ENCODE measurements around the gene SELENON.

The SELENON gene

GRCh38 chr1:25813071-25813733, 13.2 kb downstream of the SELENON start:
- TF ChIP-seq CTCF (IDR thresholded peaks at IDR 0.05; ENCODE audit: borderline replicate concordance, control extremely low read depth, extremely low read depth, insufficient read depth, missing control alignments) = no peak
- DNase-seq (ENCODE audit: low spot score) = no peak
- in situ Hi-C loops (cut with MboI; ENCODE audit: low sequenced_read_pairs, unreplicated experiment) = loop anchor here (25.0 kb wide), 1 partner anchor 401 kb away; the partner anchor contains the start of gene RHCE

GRCh38 chr1:25813734-25814471, 13.9 kb downstream of the SELENON start:
- TF ChIP-seq CTCF (IDR thresholded peaks at IDR 0.05; ENCODE audit: borderline replicate concordance, control extremely low read depth, extremely low read depth, insufficient read depth, missing control alignments) = peak; percentile 13
- in situ Hi-C loops (cut with MboI; ENCODE audit: low sequenced_read_pairs, unreplicated experiment) = loop anchor here (25.0 kb wide), 1 partner anchor 402 kb away; the partner anchor contains the start of gene RHCE
- no peak for DNase-seq (ENCODE audit: low spot score)

DNA sequence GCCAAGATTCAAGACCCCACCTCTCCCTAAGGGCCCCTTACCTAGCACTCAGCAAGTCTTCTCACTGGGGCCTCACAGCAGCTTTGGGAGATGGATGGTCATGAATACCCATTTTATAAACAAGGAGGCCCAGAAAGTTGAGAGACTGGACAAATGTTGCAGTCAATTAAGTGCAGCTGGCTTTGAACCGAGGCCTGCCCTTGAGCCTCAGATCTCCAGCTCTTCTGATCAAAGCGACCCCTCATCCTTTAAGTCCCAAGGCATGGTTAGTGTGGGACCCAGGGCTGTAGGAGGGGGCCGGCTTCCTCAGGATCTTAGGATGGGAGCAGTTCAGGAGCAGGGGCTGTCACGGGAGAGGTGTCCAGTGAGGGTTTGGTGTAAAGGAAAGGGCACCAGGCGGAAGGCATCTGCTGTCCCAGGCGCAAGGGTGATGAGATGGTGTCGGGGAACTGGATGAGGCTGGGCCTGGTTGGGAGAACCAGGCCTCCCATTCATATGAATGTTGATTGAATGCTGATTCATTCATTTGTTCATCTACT, 14.6 kb downstream of the SELENON start:
- in situ Hi-C loops (cut with MboI; ENCODE audit: low sequenced_read_pairs, unreplicated experiment) = loop anchor here (25.0 kb wide), 1 partner anchor 402 kb away; the partner anchor contains the start of gene RHCE
- TF ChIP-seq CTCF (IDR thresholded peaks at IDR 0.05; ENCODE audit: borderline replicate concordance, control extremely low read depth, extremely low read depth, insufficient read depth, missing control alignments) = no peak
- no peak for DNase-seq (ENCODE audit: low spot score)

DNA sequence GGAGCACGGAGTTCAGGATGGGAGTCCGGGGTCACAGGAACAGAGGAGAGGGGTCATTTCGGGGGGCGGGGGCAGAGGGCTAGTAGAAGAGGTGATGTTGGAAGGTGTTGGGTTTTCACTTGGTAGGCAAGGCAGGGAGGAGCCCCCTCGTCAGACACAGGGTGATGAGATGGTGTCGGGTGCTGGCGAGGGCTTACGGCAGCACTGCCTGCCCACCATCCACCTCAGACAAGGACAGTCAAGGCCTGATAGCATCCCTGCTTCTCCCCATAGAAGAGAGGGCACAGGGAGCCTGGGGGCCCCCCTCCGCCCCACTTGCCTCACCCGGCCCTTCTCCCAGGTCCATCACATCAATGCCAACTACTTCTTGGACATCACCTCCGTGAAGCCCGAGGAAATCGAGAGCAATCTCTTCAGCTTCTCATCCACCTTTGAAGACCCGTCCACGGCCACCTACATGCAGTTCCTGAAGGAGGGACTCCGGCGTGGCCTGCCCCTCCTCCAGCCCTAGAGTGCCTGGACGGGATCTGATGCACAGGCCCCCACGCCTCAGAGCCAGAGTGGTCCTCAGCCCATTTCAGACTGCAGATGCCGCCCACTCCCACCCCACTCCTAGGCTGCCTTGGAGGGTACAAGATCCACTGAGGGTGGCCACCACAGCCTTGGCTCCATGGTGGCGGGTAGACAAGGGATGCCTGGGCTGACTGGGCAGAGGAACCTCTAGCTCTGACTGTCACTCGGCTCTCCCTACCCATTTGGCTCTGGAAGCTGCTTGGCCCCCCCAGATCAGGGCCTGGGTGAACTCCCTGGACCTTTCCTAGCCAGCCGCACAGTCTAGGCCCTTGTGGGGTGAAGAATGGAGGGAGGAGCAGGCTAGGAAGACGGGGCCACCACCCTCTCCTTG, 15.5 kb downstream of the SELENON start:
- DNase-seq (ENCODE audit: low spot score) = no peak
- in situ Hi-C loops (cut with MboI; ENCODE audit: low sequenced_read_pairs, unreplicated experiment) = loop anchor here (25.0 kb wide), 1 partner anchor 403 kb away; the partner anchor contains the start of gene RHCE
- TF ChIP-seq CTCF (IDR thresholded peaks at IDR 0.05; ENCODE audit: borderline replicate concordance, control extremely low read depth, extremely low read depth, insufficient read depth, missing control alignments) = no peak

DNA sequence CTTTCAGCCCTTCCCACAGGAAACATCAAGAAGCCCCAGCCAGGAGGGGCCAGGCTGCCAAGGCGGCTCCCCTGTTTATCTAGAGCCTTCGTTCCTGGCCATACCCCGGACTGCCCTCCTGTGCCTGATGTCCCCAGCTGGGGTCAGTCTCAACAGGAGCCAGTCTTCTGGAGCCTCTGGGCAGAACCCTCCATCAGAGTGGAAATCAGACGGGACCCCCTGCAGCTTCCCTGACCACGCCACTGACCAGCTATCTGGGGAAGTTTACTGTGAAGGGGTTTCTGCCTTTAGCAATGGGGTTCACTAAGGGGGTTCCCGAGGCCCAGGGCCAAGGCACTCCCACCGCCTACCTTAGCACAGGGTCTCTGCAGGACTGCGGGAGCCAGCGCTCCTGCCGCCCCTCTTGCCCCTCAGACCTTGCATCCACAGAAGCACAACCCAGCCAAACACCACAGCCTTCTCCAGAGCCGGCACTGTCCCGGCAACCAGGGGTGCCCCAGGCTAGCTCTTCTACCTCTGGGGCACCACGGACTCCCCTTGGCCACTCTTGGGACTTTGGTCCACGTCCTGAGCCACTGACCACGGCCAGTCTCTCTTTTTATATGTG, 16.2 kb downstream of the SELENON start:
- DNase-seq (ENCODE audit: low spot score) = no peak
- no peak for TF ChIP-seq CTCF (IDR thresholded peaks at IDR 0.05; ENCODE audit: borderline replicate concordance, control extremely low read depth, extremely low read depth, insufficient read depth, missing control alignments)
- in situ Hi-C loops (cut with MboI; ENCODE audit: low sequenced_read_pairs, unreplicated experiment) = loop anchor here (25.0 kb wide), 1 partner anchor 404 kb away; the partner anchor contains the start of gene RHCE
